Neural cell (in vitro differentiated cells): ENCODE results near the gene ASIC2. TPM values are rescaled to one million over a fixed set of nuclear protein-coding genes. Genes with fewer than 3 reads are reported as not detected.

ENCODE experiments used
- H2AFZ ChIP-seq: fragments of 200-600, 300-800 bp; sonication (generic), shearing (Covaris generic); 2 replicates; pipeline ENCODE4 v1.6.0; 2014; ENCODE audit warnings: low read depth, mild to moderate bottlenecking, antibody characterized with exemption, low read length, moderate library complexity
- H3F3A ChIP-seq: fragments of 200-600 bp; shearing (Covaris generic); 2 replicates; pipeline ENCODE4 v1.6.1; 2016; ENCODE audit warnings: mild to moderate bottlenecking, moderate library complexity, mixed read lengths, antibody characterized with exemption, low read length; ENCODE audit not compliant: insufficient read depth, poor library complexity, severe bottlenecking
- H3K27ac ChIP-seq: fragments of 200-600, 300-800 bp; sonication (generic), shearing (Covaris generic); 2 replicates; pipeline ENCODE4 v1.5.1; 2014; ENCODE audit warnings: mild to moderate bottlenecking, low read length, moderate library complexity
- H3K27me3 ChIP-seq: fragments of 300-800, 200-600 bp; sonication (generic), shearing (Covaris generic); 2 replicates; pipeline ENCODE4 v1.6.0; 2014; ENCODE audit warnings: mild to moderate bottlenecking, low read depth, low read length, moderate library complexity; ENCODE audit not compliant: insufficient read depth
- H3K36me3 ChIP-seq: fragments of 300-800, 200-600 bp; sonication (generic), shearing (Covaris generic); 2 replicates; pipeline ENCODE4 v1.5.1; 2014; ENCODE audit warnings: mild to moderate bottlenecking, antibody characterized with exemption, low read length, moderate library complexity; ENCODE audit not compliant: insufficient read depth
- H3K4me2 ChIP-seq: fragments of 300-800, 200-600 bp; sonication (generic), shearing (Covaris generic); 2 replicates; pipeline ENCODE4 v1.6.0; 2014; ENCODE audit warnings: mild to moderate bottlenecking, low read length
- H3K4me3 ChIP-seq: fragments of 300-800, 200-600 bp; sonication (generic), shearing (Covaris generic); 2 replicates; pipeline ENCODE4 v1.5.1; 2014; ENCODE audit warnings: mild to moderate bottlenecking, low read length, moderate library complexity
- H3K79me2 ChIP-seq: fragments of 200-600 bp; shearing (Covaris generic); replicated peaks from 2 replicates; pipeline ENCODE4 v1.6.0; 2014; ENCODE audit warnings: mild to moderate bottlenecking, low read length, moderate library complexity; ENCODE audit not compliant: insufficient read depth
- H3K9ac ChIP-seq: fragments of 300-800, 200-600 bp; sonication (generic), shearing (Covaris generic); 2 replicates; pipeline ENCODE4 v1.6.1; 2016; ENCODE audit warnings: mild to moderate bottlenecking, low read length, mixed read lengths
- H3K9me2 ChIP-seq: fragments of 200-600 bp; shearing (Covaris generic); 2 replicates; pipeline ENCODE4 v1.6.1; 2016; ENCODE audit warnings: mild to moderate bottlenecking, low read length, mixed read lengths; ENCODE audit not compliant: insufficient read depth
- H3K9me3 ChIP-seq: fragments of 200-600, 300-800 bp; sonication (generic), shearing (Covaris generic); 2 replicates; pipeline ENCODE4 v1.6.1; 2016; ENCODE audit warnings: mild to moderate bottlenecking, mixed run types, low read length, moderate library complexity, mixed read lengths
- H4K20me1 ChIP-seq: fragments of 200-600 bp; shearing (Covaris generic); 2 replicates; pipeline ENCODE4 v1.6.1; 2016; ENCODE audit warnings: mild to moderate bottlenecking, mixed run types; ENCODE audit not compliant: insufficient read depth
- EP300 ChIP-seq: fragments of 450-650 bp; conservative IDR thresholded peaks from 2 replicates; pipeline ENCODE4 v1.6.1; 2014; ENCODE audit warnings: antibody characterized with exemption, mild to moderate bottlenecking, moderate library complexity; ENCODE audit not compliant: poor library complexity, severe bottlenecking
- EZH2 ChIP-seq: fragments of 200-600, 300-800 bp; shearing (Covaris generic), sonication (generic); IDR thresholded peaks from 2 replicates; pipeline ENCODE4 v1.6.1; 2014; ENCODE audit warnings: antibody characterized with exemption, low read length, borderline replicate concordance, mild to moderate bottlenecking; ENCODE audit not compliant: insufficient read depth, poor library complexity, severe bottlenecking
- MXI1 ChIP-seq: fragments of 450-650 bp; conservative IDR thresholded peaks from 2 replicates; pipeline ENCODE4 v1.6.1; 2014; ENCODE audit warnings: antibody characterized with exemption, mild to moderate bottlenecking; ENCODE audit not compliant: poor library complexity, severe bottlenecking
- POLR2AphosphoS5 ChIP-seq: IDR thresholded peaks from 2 replicates; pipeline ENCODE4 v1.6.1; 2012
- RAD21 ChIP-seq: fragments of 450-650 bp; conservative IDR thresholded peaks from 2 replicates; pipeline ENCODE4 v1.6.1; 2014; ENCODE audit warnings: antibody characterized with exemption, mild to moderate bottlenecking, moderate library complexity
- REST ChIP-seq: IDR thresholded peaks from 2 replicates; pipeline ENCODE4 v1.6.1; 2012; ENCODE audit warnings: borderline replicate concordance
- SMC3 ChIP-seq: fragments of 450-650 bp; conservative IDR thresholded peaks from 2 replicates; pipeline ENCODE4 v1.6.1; 2014; ENCODE audit warnings: antibody characterized with exemption, mild to moderate bottlenecking, moderate library complexity; ENCODE audit not compliant: poor library complexity
- TAF1 ChIP-seq: IDR thresholded peaks from 2 replicates; pipeline ENCODE4 v1.6.1; 2012; ENCODE audit warnings: low read depth
- polyA plus RNA-seq: library from polyadenylated mRNA; depleted of rRNA; stranded (reverse); fragments of >200 nt; gene quantifications from 2 replicates; pipeline ENCODE4 v1.2.3, GENCODE V29; 2014
- TF ChIP-seq, protein P1 (sequence below): fragments of 450-650 bp; IDR thresholded peaks from 2 replicates; pipeline ENCODE4 v1.5.1; 2014; ENCODE audit warnings: antibody characterized with exemption, mild to moderate bottlenecking, moderate library complexity; ENCODE audit not compliant: poor library complexity, severe bottlenecking

Gene ASIC2
- polyA plus RNA-seq, 1 donor from 2014 or later = 2.4 TPM

- no peak overlapping the region for H2AFZ ChIP-seq
- H4K20me1 ChIP-seq = no peaks in the 10 kb centered on the region
- H3K4me3 ChIP-seq = no peak overlapping the region
- no peaks in the 10 kb centered on the region for H3K9me2 ChIP-seq
- H3K27me3 ChIP-seq = no peaks in the 10 kb centered on the region
- no peak overlapping the region for H3K9ac ChIP-seq
- H3K27ac ChIP-seq = no peak overlapping the region
- no peak overlapping the region for H3K4me2 ChIP-seq
- H3F3A ChIP-seq = no peaks in the 10 kb centered on the region
- no peaks in the 10 kb centered on the region for H3K79me2 ChIP-seq
- H3K36me3 ChIP-seq = no peaks in the 10 kb centered on the region
- TF ChIP-seq REST = no peak
- no peak for TF ChIP-seq MXI1
- TF ChIP-seq, protein P1, sequence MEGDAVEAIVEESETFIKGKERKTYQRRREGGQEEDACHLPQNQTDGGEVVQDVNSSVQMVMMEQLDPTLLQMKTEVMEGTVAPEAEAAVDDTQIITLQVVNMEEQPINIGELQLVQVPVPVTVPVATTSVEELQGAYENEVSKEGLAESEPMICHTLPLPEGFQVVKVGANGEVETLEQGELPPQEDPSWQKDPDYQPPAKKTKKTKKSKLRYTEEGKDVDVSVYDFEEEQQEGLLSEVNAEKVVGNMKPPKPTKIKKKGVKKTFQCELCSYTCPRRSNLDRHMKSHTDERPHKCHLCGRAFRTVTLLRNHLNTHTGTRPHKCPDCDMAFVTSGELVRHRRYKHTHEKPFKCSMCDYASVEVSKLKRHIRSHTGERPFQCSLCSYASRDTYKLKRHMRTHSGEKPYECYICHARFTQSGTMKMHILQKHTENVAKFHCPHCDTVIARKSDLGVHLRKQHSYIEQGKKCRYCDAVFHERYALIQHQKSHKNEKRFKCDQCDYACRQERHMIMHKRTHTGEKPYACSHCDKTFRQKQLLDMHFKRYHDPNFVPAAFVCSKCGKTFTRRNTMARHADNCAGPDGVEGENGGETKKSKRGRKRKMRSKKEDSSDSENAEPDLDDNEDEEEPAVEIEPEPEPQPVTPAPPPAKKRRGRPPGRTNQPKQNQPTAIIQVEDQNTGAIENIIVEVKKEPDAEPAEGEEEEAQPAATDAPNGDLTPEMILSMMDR = no peak
- no peak for TF ChIP-seq POLR2AphosphoS5
- no peak for TF ChIP-seq RAD21
- no peak for TF ChIP-seq SMC3
- no peak for TF ChIP-seq TAF1
- TF ChIP-seq EP300 = no peak
- TF ChIP-seq EZH2 = no peak
- no peaks in the 10 kb centered on the region for H3K9me3 ChIP-seq
Measured at GRCh38 chr17:33169580-33170285, 123.4 kb downstream of the ASIC2 start.

- Histone ChIP-seq H3K27me3 (no peaks in the 10 kb centered on the region), H3K4me3 (no peak overlapping the region), H4K20me1 (no peaks in the 10 kb centered on the region), H3K36me3 (no peaks in the 10 kb centered on the region), H3K4me2 (no peak overlapping the region), H3F3A (no peaks in the 10 kb centered on the region), H2AFZ (no peak overlapping the region), H3K27ac (no peak overlapping the region), H3K9me2 (no peaks in the 10 kb centered on the region), H3K79me2 (no peaks in the 10 kb centered on the region), H3K9me3 (no peaks in the 10 kb centered on the region), H3K9ac (no peak overlapping the region)
- no peak for TF ChIP-seq REST
- no peak for TF ChIP-seq EZH2
- no peak for TF ChIP-seq MXI1
- no peak for TF ChIP-seq SMC3
- TF ChIP-seq, protein P1 = no peak
- TF ChIP-seq RAD21 = no peak
- TF ChIP-seq POLR2AphosphoS5 = no peak
- no peak for TF ChIP-seq EP300
- no peak for TF ChIP-seq TAF1
Measured at GRCh38 chr17:33167736-33168135, 125.4 kb downstream of the ASIC2 start.
